D721Med (cell line): Measurements from ENCODE around the gene CWC27.

Source experiments
- DNase-seq: peaks from one replicate; pipeline ENCODE4 v3.0.0; 2011; ENCODE audit warnings: low spot score; ENCODE audit not compliant: insufficient read length
- FAIRE-seq: peaks from 2 replicates; lab custom pipeline; 2011; peaks lifted over from hg19 to GRCh38; lab: Jason Lieb, UNC
- CTCF ChIP-seq: IDR thresholded peaks from 2 replicates; pipeline ENCODE4 v1.5.1; 2012; ENCODE audit warnings: mild to moderate bottlenecking, control low read depth; ENCODE audit not compliant: insufficient read depth; ENCODE audit errors: missing control alignments

The CWC27 gene

GRCh38 chr5:65017636-65018035, 248.9 kb downstream of the CWC27 start:
- no peak for FAIRE-seq
- no peak for TF ChIP-seq CTCF
- DNase-seq: no peak

DNA sequence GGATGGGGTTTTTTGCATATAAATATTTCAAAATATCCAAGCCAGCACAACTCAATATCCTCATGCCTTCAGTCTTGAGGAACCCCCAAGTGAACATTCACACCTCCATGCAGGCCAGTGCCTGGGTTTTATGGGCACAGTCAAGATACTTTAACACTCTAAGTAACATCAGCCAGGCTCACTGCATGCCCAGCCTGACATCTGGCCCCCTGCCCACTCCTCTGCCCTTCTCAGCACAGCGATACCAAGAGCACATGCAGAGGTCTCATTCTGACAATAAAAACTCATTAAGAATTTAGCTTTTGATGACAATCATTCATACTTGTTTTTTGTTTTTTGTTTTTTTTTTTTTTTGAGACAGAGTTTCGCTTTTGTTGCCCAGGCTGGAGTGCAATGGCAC, 250.0 kb downstream of the CWC27 start:
- no peak for FAIRE-seq
- no peak for DNase-seq
- TF ChIP-seq CTCF: no peak

DNA sequence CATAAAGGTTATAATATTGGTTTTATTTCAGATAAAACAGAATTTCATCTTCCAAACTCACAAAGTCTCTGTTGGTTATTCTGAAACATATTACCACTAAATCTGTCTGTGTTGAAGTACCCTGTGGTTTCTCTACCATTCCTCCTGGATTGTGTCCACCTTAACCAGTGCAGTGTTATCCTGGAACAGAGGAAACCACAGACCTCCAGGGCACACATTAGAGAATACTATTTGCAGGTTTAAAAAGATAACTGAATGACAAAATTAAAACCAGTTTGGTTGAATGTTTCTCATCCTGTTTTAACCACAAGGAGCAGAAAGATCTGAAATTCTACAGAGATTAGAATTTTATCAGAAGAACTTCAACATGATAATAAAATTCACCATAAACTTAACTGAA, 251.8 kb downstream of the CWC27 start:
- no peak for TF ChIP-seq CTCF
- FAIRE-seq: no peak

GRCh38 chr5:65021527-65022226, 252.9 kb downstream of the CWC27 start:
- TF ChIP-seq CTCF: no peak
- DNase-seq (no peak), FAIRE-seq (no peak)

More for the DNA sequence above, 251.8 kb downstream of the CWC27 start:
- no peak for DNase-seq

- TF ChIP-seq CTCF: no peak
Measured at GRCh38 chr5:65022932-65023331, 254.2 kb downstream of the CWC27 start.

DNA sequence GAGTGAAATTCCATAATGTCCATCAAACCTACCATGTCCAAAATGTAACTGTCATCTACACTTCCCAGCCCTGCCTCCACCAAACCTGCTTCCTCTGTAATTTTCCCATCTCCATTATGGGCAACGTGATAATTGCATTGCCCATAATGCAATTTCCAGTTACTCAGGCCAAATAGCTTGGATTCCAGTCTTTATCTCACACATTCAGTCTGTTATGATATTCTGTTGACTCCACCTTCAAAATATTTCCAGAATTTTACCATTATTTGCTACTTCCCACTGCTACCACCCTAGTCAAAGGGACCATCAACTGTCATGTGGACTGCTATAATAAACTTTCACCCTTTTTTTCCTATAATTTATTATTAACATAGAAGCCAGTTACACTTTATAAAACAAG, 256.0 kb downstream of the CWC27 start:
- no peak for TF ChIP-seq CTCF
- no peak for FAIRE-seq
- no peak for DNase-seq

More at GRCh38 chr5:65022932-65023331, 254.2 kb downstream of the CWC27 start:
- DNase-seq: no peak
- FAIRE-seq: no peak

DNA sequence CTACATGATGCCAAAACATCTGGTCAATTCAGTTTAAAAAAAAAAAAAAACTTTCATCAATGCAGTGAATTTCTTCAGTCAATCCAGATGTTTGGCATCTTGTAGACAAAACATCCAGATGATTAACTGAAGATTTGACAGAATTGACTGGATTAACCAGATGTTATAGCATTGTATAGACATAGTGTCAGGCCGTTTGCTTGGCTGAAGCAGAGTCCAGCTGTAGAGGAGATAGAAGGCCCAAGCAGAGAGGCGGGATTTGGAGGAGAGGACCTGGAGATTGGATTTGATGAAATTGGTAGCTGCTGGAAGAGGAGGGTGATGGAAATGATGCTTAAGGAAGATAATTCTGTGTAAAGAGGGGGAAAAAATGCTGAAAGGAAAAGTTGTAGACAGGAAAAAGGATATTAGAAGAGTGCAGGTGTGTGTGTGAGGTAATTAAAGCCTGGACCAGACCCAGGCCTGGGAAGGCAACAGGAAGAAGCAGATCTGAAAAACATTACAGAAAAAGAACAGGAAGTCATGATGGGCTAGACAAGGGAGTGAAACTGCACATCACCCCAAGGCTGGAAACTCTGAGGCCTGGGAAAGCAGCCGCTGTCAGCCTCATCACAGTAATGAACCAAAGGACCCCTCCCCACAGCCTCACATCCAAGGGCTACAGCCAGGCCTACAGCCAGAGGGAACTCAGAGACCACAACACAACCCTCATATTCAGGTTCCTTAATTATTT, 258.3 kb downstream of the CWC27 start:
- no peak for TF ChIP-seq CTCF
- DNase-seq (no peak), FAIRE-seq (no peak)
